Tibial nerve (tissue), 4 donors: ENCODE data around the gene CDPF1. TPM values are rescaled to one million over a fixed set of nuclear protein-coding genes. Genes with fewer than 3 reads are reported as not detected.

ENCODE experiments used
- DNase-seq, 2 donors: peaks; one replicate each; pipeline ENCODE4 v3.0.0-alpha.2; 2019; ENCODE audit warnings: low spot score in 2 of 2
- H3K27ac ChIP-seq, 4 donors: fragments of 200-600 bp; sonication (generic) in 3 of 4; one replicate each; pipeline ENCODE4 v1.5.1; 2017 to 2019; ENCODE audit warnings: mild to moderate bottlenecking in 1 of 4
- H3K27me3 ChIP-seq, 2 donors: fragments of 200-600 bp; sonication (generic) in 1 of 2; one replicate each; pipeline versions ENCODE4 v1.5.1 to v1.6.0; 2017 to 2019
- H3K36me3 ChIP-seq, 3 donors: fragments of 200-600 bp; sonication (generic); one replicate each; pipeline ENCODE4 v1.5.1; 2018 to 2019
- H3K4me1 ChIP-seq, 4 donors: fragments of 200-600 bp; sonication (generic) in 3 of 4; one replicate each; pipeline ENCODE4 v1.5.1; 2017 to 2019
- H3K4me3 ChIP-seq, 4 donors: fragments of 200-600 bp; sonication (generic) in 3 of 4; one replicate each; pipeline ENCODE4 v1.5.1; 2017 to 2019; ENCODE audit warnings: mild to moderate bottlenecking in 1 of 4, moderate library complexity in 1 of 4
- H3K9me3 ChIP-seq, 4 donors: fragments of 200-600 bp; sonication (generic) in 3 of 4; one replicate each; pipeline ENCODE4 v1.5.1; 2017 to 2019
- CTCF ChIP-seq, 5 experiments: fragments of 200-600 bp in 3 of 5; fragments of 450-650 bp in 2 of 5; sonication (generic) in 3 of 5; IDR thresholded peaks; one replicate each; pipeline ENCODE4 v1.5.1; 2016 to 2019; ENCODE audit warnings: antibody characterized with exemption in 5 of 5, mild to moderate bottlenecking in 3 of 5, moderate library complexity in 2 of 5
- EP300 ChIP-seq, 2 donors: sonication (generic); formaldehyde crosslinking; IDR thresholded peaks; one replicate each; pipeline ENCODE4 v1.6.1; 2017; ENCODE audit warnings: antibody characterized with exemption in 2 of 2, mild to moderate bottlenecking in 1 of 2
- POLR2A ChIP-seq, 2 donors: fragments of 450-650 bp; IDR thresholded peaks; one replicate each; pipeline ENCODE4 v1.6.1; 2017; ENCODE audit warnings: antibody characterized with exemption in 2 of 2, mild to moderate bottlenecking in 2 of 2, moderate library complexity in 2 of 2
- WGBS, 2 donors: methylation state at CpG; one replicate each; pipeline ENCODE4 v1.1.5; 2018; 5-methylcytosine and 5-hydroxymethylcytosine counted together
- total RNA-seq, 4 donors: library from RNA; depleted of rRNA; stranded (reverse); fragments of >200 nt; gene quantifications; one replicate each; pipeline ENCODE4 v1.1.0, GENCODE V29; 2016

CDPF1 gene
- total RNA-seq, 4 donors from 2014 or later: 7.5 to 22.5 (median 17.4) TPM

- 73 to 75% methylated on average over 9 of the region's 9 CpGs for WGBS, 2 donors
- Histone ChIP-seq H3K4me3 (no peak overlapping the region), H3K9me3 (no peaks in the 10 kb centered on the region)
These were observed 1.8 kb upstream of the CDPF1 start for GRCh38 chr22:46251816-46252380.

GRCh38 chr22:46251266-46251665 lies 1.2 kb upstream of the CDPF1 start:
- peaks cover 0 to 35% (median 19%) of the 10 kb centered on the region in 4 donors for H3K4me1 ChIP-seq
- peak overlapping the region; percentile 73 to 95 (median 90) for H3K4me3 ChIP-seq
- no peaks in the 10 kb centered on the region for H3K9me3 ChIP-seq
- H3K27ac ChIP-seq: peak overlapping the region in 3 of 4 donors; percentile 88 to 94 (median 93)
- peaks cover 0 to 4% (median 0%) of the 10 kb centered on the region in 3 donors for H3K36me3 ChIP-seq
- H3K27me3 ChIP-seq: no peaks in the 10 kb centered on the region
- TF ChIP-seq EP300 (IDR thresholded peaks at IDR 0.05) (no peak), CTCF (IDR thresholded peaks at IDR 0.05) (no peak), POLR2A (IDR thresholded peaks at IDR 0.05) (no peak)
- DNase-seq: no peak
- 49 to 57% methylated on average over 7 of the region's 7 CpGs for WGBS, 2 donors

More at GRCh38 chr22:46251816-46252380, 1.8 kb upstream of the CDPF1 start:
- no peak overlapping the region for H3K27ac ChIP-seq
- peaks cover 0 to 35% (median 19%) of the 10 kb centered on the region in 4 donors for H3K4me1 ChIP-seq
- DNase-seq: no peak
- no peaks in the 10 kb centered on the region for H3K27me3 ChIP-seq
- peaks cover 0 to 4% (median 0%) of the 10 kb centered on the region in 3 donors for H3K36me3 ChIP-seq
- TF ChIP-seq POLR2A (IDR thresholded peaks at IDR 0.05) (no peak), CTCF (IDR thresholded peaks at IDR 0.05) (no peak), EP300 (IDR thresholded peaks at IDR 0.05) (no peak)

GRCh38 chr22:46250783-46251125 lies 661 bp upstream of the CDPF1 start:
- no peak for DNase-seq
- Histone ChIP-seq H3K4me1 (peaks cover 0 to 41% (median 19%) of the 10 kb centered on the region in 4 donors), H3K9me3 (no peaks in the 10 kb centered on the region), H3K27me3 (no peaks in the 10 kb centered on the region), H3K36me3 (no peaks in the 10 kb centered on the region), H3K4me3 (peak overlapping the region; percentile 73 to 95 (median 90)), H3K27ac (peak overlapping the region; percentile 66 to 94 (median 90))
- no peak for TF ChIP-seq POLR2A (IDR thresholded peaks at IDR 0.05)
- no peak for TF ChIP-seq EP300 (IDR thresholded peaks at IDR 0.05)
- no peak for TF ChIP-seq CTCF (IDR thresholded peaks at IDR 0.05)
- 4% methylated on average over 23 to 25 of the region's 25 CpGs for WGBS, 2 donors

GRCh38 chr22:46247443-46247975 lies 2.6 kb downstream of the CDPF1 start:
- no peak overlapping the region for H3K27ac ChIP-seq
- WGBS, 2 donors: 63 to 67% methylated on average over 1 to 2 of the region's 2 CpGs
- TF ChIP-seq EP300 (IDR thresholded peaks at IDR 0.05) (no peak), CTCF (IDR thresholded peaks at IDR 0.05) (no peak), POLR2A (IDR thresholded peaks at IDR 0.05) (no peak)
- H3K27me3 ChIP-seq: no peaks in the 10 kb centered on the region
- DNase-seq: no peak
- peaks cover 0 to 27% (median 0%) of the 10 kb centered on the region in 3 donors for H3K36me3 ChIP-seq
- H3K4me1 ChIP-seq: peaks cover 0 to 52% (median 22%) of the 10 kb centered on the region in 4 donors
- H3K9me3 ChIP-seq: no peaks in the 10 kb centered on the region
- no peak overlapping the region for H3K4me3 ChIP-seq

GRCh38 chr22:46246178-46246577 lies 3.9 kb downstream of the CDPF1 start:
- Histone ChIP-seq H3K9me3 (no peaks in the 10 kb centered on the region), H3K27ac (peak overlapping the region in 2 of 4 donors; percentile 1 to 3), H3K36me3 (peaks cover 0 to 35% (median 0%) of the 10 kb centered on the region in 3 donors), H3K4me1 (peaks cover 0 to 43% (median 15%) of the 10 kb centered on the region in 4 donors), H3K4me3 (no peak overlapping the region), H3K27me3 (no peaks in the 10 kb centered on the region)
- 92% methylated on average over 10 of the region's 10 CpGs for WGBS, 2 donors
- no peak for DNase-seq
- TF ChIP-seq CTCF (IDR thresholded peaks at IDR 0.05) (no peak), EP300 (IDR thresholded peaks at IDR 0.05) (no peak), POLR2A (IDR thresholded peaks at IDR 0.05) (no peak)
